Effector CD8-positive, alpha-beta T cell (primary cell): ENCODE results near the gene ATG9B.

Source experiments
- DNase-seq: peaks from one replicate; lab custom pipeline; 2025; lab: John Stamatoyannopoulos, UW

Gene ATG9B

GRCh38 chr7:150979713-150980390, 44.4 kb downstream of the ATG9B start:
- DNase-seq, result no peak

- DNase-seq, result peak; percentile 36
Measured at GRCh38 chr7:150978126-150978789, 46.0 kb downstream of the ATG9B start, which contains the start of gene KCNH2. Gene KCNH2, minus strand, starts transcription at chr7:150978321. Its CDS starts 408 bp downstream, at chr7:150977913.

- DNase-seq, result no peak
Measured at GRCh38 chr7:150977382-150978125, 46.7 kb downstream of the ATG9B start.

- DNase-seq, result no peak
Measured at GRCh38 chr7:150976529-150977381, 47.5 kb downstream of the ATG9B start.

GRCh38 chr7:150975536-150976319, 48.6 kb downstream of the ATG9B start:
- no peak for DNase-seq

- peak; percentile 73 for DNase-seq
Measured at GRCh38 chr7:150974468-150975391, 49.6 kb downstream of the ATG9B start.

GRCh38 chr7:150973571-150974451, 50.5 kb downstream of the ATG9B start:
- no peak for DNase-seq

GRCh38 chr7:150972741-150973140, 51.6 kb downstream of the ATG9B start:
- no peak for DNase-seq

DNA sequence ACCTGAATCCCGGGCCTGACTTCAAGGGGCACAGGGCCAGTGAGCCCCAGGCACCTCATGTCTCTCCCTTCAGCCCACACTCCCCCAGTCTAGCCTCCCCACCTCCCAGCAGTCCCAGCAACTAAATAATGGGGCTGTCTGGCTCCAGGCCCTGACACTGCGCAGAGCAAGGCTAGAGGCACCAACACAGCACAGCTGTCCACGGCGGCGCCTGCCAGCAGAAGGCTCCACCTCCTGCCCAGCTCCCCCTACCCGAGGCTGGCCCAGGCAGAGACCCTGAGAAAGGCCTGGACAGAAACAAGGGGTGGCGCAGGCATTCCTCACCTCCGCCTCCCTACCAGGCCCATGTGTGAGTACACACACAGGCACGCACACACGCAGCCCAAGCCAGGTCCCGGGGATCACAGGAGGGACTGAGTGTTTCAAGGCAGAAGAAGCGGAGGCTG, 52.2 kb downstream of the ATG9B start:
- DNase-seq, result no peak

DNA sequence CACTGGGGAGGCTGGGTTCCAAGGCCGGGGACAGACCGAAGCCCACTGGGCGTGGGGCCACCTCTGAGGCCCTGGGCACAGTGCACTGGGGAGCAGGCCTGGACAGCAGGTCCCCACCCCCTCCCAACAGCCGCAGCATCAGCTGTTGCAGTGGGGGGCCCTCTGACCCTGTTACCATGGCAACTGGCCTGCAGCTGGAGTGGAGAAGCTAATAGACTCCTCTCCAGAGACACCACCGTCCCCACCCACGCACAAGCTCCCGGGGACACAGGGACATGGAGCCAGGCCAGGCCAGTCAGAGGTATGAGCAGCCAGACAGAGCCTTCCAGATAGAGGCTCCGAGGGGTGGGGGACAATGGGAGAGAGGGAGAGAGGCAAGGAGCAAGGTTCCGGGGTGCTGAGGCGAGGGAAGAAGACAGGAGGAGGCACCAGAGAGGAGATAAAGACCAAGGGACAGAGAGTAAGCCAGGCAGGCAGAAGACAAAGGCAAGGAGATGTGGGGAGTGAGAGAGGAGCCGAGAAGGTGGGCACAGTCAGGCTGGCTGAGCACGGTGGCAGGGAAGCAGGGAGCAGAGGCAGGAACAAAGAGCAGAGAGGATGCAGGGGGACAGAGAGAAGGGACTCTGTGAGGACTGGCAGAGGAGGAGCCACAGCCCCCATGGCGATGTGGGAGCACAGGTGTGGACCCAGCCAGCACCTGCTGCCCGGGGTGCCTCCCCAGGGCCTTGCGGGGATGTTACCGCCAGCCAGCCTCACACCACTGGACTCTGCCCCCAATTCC, 52.9 kb downstream of the ATG9B start:
- no peak for DNase-seq

GRCh38 chr7:150970424-150970823, 53.9 kb downstream of the ATG9B start:
- DNase-seq, result no peak

GRCh38 chr7:150969475-150969874, 54.8 kb downstream of the ATG9B start:
- no peak for DNase-seq

GRCh38 chr7:150968734-150969372, 55.4 kb downstream of the ATG9B start:
- DNase-seq, result no peak

- no peak for DNase-seq
Measured at GRCh38 chr7:150968056-150968733, 56.1 kb downstream of the ATG9B start.

GRCh38 chr7:150967349-150967748, 56.9 kb downstream of the ATG9B start:
- DNase-seq, result no peak

DNA sequence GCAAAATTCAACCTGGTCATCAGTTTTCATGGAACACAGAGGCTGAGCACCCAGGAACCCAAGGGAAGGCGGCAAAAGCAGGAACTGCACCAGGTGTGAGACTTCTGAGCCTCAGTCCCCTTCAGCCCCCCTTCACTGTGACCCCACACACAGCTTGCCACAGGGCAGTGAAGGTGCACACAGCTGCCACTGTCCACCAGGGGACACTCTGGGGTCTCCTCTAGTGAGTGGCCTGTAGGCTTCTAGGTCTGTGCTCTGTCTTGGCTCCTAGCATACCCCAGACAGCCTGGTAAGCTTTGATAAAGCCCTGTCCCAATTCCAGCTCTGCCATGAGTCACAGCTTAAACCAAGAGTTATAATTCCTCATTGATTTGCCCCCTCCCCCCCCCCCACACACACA, 58.3 kb downstream of the ATG9B start:
- DNase-seq, result no peak

DNA sequence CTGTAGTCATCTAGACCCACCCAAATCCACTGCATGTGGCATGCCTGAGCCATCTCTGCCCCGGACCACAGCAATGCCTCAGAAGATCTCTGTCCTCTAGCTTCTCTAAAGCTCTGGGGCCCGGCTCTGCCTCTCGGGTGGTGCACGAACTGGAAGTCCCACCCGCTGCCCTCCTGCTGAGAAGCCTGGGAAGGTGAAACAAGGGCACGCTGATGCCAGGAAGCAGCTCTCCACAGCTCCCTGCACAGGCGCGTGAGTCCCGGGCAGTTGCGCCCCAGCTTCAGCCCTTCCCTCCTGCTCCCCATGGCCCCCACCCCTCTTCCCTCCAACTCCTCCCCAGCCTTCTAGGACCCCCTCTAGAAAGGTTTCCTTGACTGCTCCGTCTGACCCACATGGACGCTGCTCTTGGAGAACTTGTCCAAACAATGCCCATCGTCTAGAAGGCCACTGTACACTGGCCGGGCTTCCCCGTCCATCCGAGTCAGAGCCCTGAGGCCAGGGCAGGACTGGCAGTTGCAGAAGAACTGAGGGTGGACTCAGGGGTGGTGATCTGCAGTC, 58.9 kb downstream of the ATG9B start:
- no peak for DNase-seq
